ENCODE measurements around the gene SYT1. TPM values are rescaled to one million over a fixed set of nuclear protein-coding genes. Genes with fewer than 3 reads are reported as not detected.

SYT1 gene
- total and polyA plus RNA-seq, 12 donors = 0.03 to 0.36 (median 0.15) TPM; not detected in 5

DNA sequence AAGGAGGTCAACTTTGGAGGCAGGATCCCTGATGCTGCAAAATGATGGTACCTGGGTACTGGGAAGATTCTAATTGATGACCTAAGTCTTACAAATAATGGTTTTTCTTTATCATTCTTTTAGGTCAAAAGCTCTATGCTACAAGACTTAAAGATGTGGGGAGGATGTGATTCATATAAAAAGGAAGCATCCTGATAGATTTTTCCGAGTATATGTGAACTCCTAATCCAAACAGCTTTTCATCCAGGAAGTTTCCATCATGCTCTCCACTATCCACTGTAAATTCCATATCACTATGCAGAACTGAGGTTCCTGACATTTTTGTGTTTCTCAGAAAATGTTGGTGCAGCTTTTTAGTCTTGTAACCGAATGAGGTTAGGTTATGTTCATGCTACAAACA lies 533.0 kb downstream of the SYT1 start:
- no peak overlapping the region for H3K4me3 ChIP-seq
- ATAC-seq (no peak), DNase-seq (no peak)
- TF ChIP-seq, protein P1, sequence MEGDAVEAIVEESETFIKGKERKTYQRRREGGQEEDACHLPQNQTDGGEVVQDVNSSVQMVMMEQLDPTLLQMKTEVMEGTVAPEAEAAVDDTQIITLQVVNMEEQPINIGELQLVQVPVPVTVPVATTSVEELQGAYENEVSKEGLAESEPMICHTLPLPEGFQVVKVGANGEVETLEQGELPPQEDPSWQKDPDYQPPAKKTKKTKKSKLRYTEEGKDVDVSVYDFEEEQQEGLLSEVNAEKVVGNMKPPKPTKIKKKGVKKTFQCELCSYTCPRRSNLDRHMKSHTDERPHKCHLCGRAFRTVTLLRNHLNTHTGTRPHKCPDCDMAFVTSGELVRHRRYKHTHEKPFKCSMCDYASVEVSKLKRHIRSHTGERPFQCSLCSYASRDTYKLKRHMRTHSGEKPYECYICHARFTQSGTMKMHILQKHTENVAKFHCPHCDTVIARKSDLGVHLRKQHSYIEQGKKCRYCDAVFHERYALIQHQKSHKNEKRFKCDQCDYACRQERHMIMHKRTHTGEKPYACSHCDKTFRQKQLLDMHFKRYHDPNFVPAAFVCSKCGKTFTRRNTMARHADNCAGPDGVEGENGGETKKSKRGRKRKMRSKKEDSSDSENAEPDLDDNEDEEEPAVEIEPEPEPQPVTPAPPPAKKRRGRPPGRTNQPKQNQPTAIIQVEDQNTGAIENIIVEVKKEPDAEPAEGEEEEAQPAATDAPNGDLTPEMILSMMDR (IDR thresholded peaks at IDR 0.05) = no peak
- no peaks in the 10 kb centered on the region for H3K4me1 ChIP-seq
- WGBS, 2 donors = 65 to 73% methylated on average over 2 of the region's 2 CpGs
- no peaks in the 10 kb centered on the region for H3K27me3 ChIP-seq
- no peak overlapping the region for H3K27ac ChIP-seq
- no peaks in the 10 kb centered on the region for H3K36me3 ChIP-seq
- no peaks in the 10 kb centered on the region for H3K9me3 ChIP-seq
- intact Hi-C loops (cut with DNase I) = no loop called here

DNA sequence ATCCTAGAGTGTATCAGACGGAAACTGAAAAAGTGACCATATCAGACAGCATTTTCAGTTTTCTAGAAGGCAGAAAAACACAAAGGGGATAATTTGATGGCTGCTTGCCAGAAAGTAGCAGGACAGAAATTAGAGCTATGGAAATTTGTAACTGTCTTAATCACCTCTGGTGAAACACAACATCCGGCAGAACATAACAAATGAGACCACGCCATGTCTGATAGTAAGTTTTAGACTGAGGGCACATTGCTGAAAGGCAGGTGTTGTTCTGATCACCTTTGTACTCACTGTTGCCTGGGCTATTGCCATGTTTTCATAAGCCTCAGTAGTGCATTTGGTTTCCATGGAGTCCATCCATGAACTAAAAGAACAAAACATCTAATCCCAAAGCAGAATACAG lies 535.9 kb downstream of the SYT1 start:
- WGBS, 2 donors = 86 to 92% methylated on average over 3 of the region's 3 CpGs
- DNase-seq (no peak), ATAC-seq (no peak)
- no peaks in the 10 kb centered on the region for H3K36me3 ChIP-seq
- intact Hi-C loops (cut with DNase I) = loop anchor here in 4 of 10 donors (10.0 kb wide), 3 partner anchors 334 to 874 kb away; no protein-coding TSS in a partner anchor
- TF ChIP-seq, protein P1 (IDR thresholded peaks at IDR 0.05) = no peak
- H3K4me1 ChIP-seq = no peaks in the 10 kb centered on the region
- no peaks in the 10 kb centered on the region for H3K9me3 ChIP-seq
- no peak overlapping the region for H3K4me3 ChIP-seq
- no peak overlapping the region for H3K27ac ChIP-seq
- H3K27me3 ChIP-seq = no peaks in the 10 kb centered on the region

DNA sequence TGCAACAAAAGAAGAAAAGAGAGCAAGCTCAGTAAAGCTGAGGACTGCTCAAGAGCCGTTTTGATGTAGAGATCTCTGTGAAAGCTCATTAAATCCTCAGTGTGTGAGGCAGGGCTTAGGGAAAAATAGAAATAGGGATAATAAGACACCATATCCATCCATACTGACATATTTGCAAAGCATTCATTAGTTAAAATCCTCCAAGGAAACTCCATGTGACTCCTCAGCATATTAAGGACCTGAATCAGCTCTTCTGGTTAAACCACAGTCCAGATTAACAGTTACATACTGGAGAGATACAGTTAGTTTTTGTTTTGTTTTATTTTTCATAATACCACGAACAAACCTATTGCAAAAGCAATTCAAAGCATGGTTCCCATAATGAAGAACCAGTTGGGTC lies 538.0 kb downstream of the SYT1 start:
- DNase-seq (no peak), ATAC-seq (no peak)
- intact Hi-C loops (cut with DNase I) = loop anchor here in 4 of 10 donors (10.0 kb wide), 3 partner anchors 332 to 872 kb away; no protein-coding TSS in a partner anchor
- WGBS, 2 donors = 72 to 84% methylated on average over 2 of the region's 2 CpGs
- no peak overlapping the region for H3K27ac ChIP-seq
- no peaks in the 10 kb centered on the region for H3K9me3 ChIP-seq
- H3K36me3 ChIP-seq = no peaks in the 10 kb centered on the region
- H3K4me3 ChIP-seq = no peak overlapping the region
- TF ChIP-seq, protein P1 (IDR thresholded peaks at IDR 0.05) = no peak
- H3K4me1 ChIP-seq = no peaks in the 10 kb centered on the region
- no peaks in the 10 kb centered on the region for H3K27me3 ChIP-seq

DNA sequence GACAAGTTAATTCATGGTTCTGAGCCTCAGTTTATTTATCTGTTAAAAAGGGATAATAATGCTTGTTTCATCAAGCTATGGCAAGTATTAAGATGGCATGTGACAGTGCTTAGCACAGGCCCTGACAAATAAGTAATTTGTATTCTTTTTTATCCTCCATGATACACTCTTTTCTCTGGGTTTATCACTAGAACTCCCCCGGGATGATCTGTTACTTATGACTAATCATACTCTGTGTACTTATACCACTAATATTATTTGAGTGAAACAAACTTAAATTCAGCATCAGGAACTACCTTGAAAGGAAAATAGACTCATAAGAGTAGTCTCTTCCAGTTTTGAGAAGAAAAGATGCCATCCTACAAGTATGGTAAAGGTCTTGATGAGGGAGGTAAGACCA lies 542.4 kb downstream of the SYT1 start:
- no peak for DNase-seq
- Histone ChIP-seq H3K4me3 (no peak overlapping the region), H3K27me3 (no peaks in the 10 kb centered on the region), H3K36me3 (no peaks in the 10 kb centered on the region), H3K9me3 (no peaks in the 10 kb centered on the region), H3K4me1 (peaks cover 0 to 7% (median 0%) of the 10 kb centered on the region in 9 donors), H3K27ac (no peak overlapping the region)
- WGBS, 2 donors = 82 to 92% methylated on average over 1 of the region's 1 CpG
- intact Hi-C loops (cut with DNase I) = loop anchor here in 5 of 10 donors (5.0 to 10.0 kb wide), 4 partner anchors 328 to 868 kb away; no protein-coding TSS in a partner anchor
- ATAC-seq = no peak
- TF ChIP-seq, protein P1 (IDR thresholded peaks at IDR 0.05) = no peak

Measured in heart right ventricle (tissue), 16 donors.